GM19395 (cell line): ENCODE measurements around the gene KCNQ5.
"Not testable (repeated sequence)": the region's sequence is repeated elsewhere in the genome, so short reads cannot be mapped to it uniquely, and the experiment has no call there.

Experiments used
- ATAC-seq: cut with Tn5 transposase; IDR thresholded peaks from one replicate; pipeline ENCODE4 v1.9.1; 2021; ENCODE audit warnings: mild to moderate bottlenecking, moderate library complexity; ENCODE audit not compliant: unreplicated experiment

Gene KCNQ5

GRCh38 chr6:72621291-72622093 is at the start of gene KCNQ5:
Gene KCNQ5, plus strand, starts transcription at chr6:72622064.
- ATAC-seq = peak; percentile 13

- peak; percentile 89 for ATAC-seq
Measured at GRCh38 chr6:72579865-72580264, 42.0 kb upstream of the KCNQ5 start.

GRCh38 chr6:72580281-72580940 is 41.5 kb upstream of the KCNQ5 start:
- ATAC-seq = peak; percentile 89

- not testable (repeated sequence) for ATAC-seq
Measured at GRCh38 chr6:72580950-72581349, 40.9 kb upstream of the KCNQ5 start.

- ATAC-seq = no peak
Measured at GRCh38 chr6:72588155-72588554, 33.7 kb upstream of the KCNQ5 start.

- ATAC-seq = no peak
Measured at GRCh38 chr6:72589096-72589495, 32.8 kb upstream of the KCNQ5 start.

- peak; percentile 85 for ATAC-seq
Measured at GRCh38 chr6:72595812-72596211, 26.1 kb upstream of the KCNQ5 start.

- ATAC-seq = no peak
Measured at GRCh38 chr6:72616406-72617015, 5.4 kb upstream of the KCNQ5 start.

GRCh38 chr6:72617721-72618120 is 4.1 kb upstream of the KCNQ5 start:
- ATAC-seq = no peak

- ATAC-seq = peak; percentile 69
Measured at GRCh38 chr6:72619883-72620696, 1.8 kb upstream of the KCNQ5 start.

- no peak for ATAC-seq
Measured at GRCh38 chr6:72620871-72621290, 983 bp upstream of the KCNQ5 start.

GRCh38 chr6:72622094-72622940 is 453 bp downstream of the KCNQ5 start:
- ATAC-seq = peak; percentile 18

- no peak for ATAC-seq
Measured at GRCh38 chr6:72623808-72624207, 1.9 kb downstream of the KCNQ5 start.

- ATAC-seq = no peak
Measured at GRCh38 chr6:72624557-72625160, 2.8 kb downstream of the KCNQ5 start.

GRCh38 chr6:72626126-72626525 is 4.3 kb downstream of the KCNQ5 start:
- peak; percentile 58 for ATAC-seq

GRCh38 chr6:72627539-72627938 is 5.7 kb downstream of the KCNQ5 start:
- ATAC-seq = no peak

GRCh38 chr6:72631480-72631879 is 9.6 kb downstream of the KCNQ5 start:
- ATAC-seq = no peak

- no peak for ATAC-seq
Measured at GRCh38 chr6:72635636-72636035, 13.8 kb downstream of the KCNQ5 start.

GRCh38 chr6:72636215-72636614 is 14.4 kb downstream of the KCNQ5 start:
- ATAC-seq = peak; percentile 98

GRCh38 chr6:72636786-72637185 is 14.9 kb downstream of the KCNQ5 start:
- no peak for ATAC-seq
